Effector memory CD4-positive, alpha-beta T cell (primary cell): ENCODE results near the gene OR9K2.

Experiments used
- DNase-seq, 3 donors: peaks; one replicate each; pipeline ENCODE4 v3.0.0-alpha.2; 2020
- H3K27ac ChIP-seq: 2 replicates; pipeline ENCODE4 v1.7.0; 2013; ENCODE audit warnings: mild to moderate bottlenecking, low read length, moderate library complexity; ENCODE audit not compliant: insufficient read depth, poor library complexity, severe bottlenecking
- H3K27me3 ChIP-seq: replicated peaks from 2 replicates; pipeline ENCODE4 v1.7.0; 2013; ENCODE audit warnings: mild to moderate bottlenecking, low read length; ENCODE audit not compliant: insufficient read depth, control insufficient read depth, poor library complexity, severe bottlenecking
- H3K36me3 ChIP-seq: 2 replicates; pipeline ENCODE4 v1.7.0; 2013; ENCODE audit warnings: mild to moderate bottlenecking, low read length, moderate library complexity; ENCODE audit not compliant: control insufficient read depth, insufficient read depth
- H3K4me1 ChIP-seq: 2 replicates; pipeline ENCODE4 v1.7.0; 2013; ENCODE audit warnings: low read length, mild to moderate bottlenecking; ENCODE audit not compliant: control insufficient read depth, insufficient read depth, poor library complexity, severe bottlenecking
- H3K4me3 ChIP-seq: 2 replicates; pipeline ENCODE4 v1.7.0; 2013; ENCODE audit warnings: low read length, low read depth, mild to moderate bottlenecking; ENCODE audit not compliant: insufficient read depth, poor library complexity, severe bottlenecking
- H3K9me3 ChIP-seq: 2 replicates; pipeline ENCODE4 v1.7.0; 2013; ENCODE audit warnings: mild to moderate bottlenecking, low read length, moderate library complexity; ENCODE audit not compliant: control insufficient read depth

Gene OR9K2

GRCh38 chr12:55172686-55173085, 46.5 kb downstream of the OR9K2 start:
- H3K4me3 ChIP-seq, result no peak overlapping the region
- no peaks in the 10 kb centered on the region for H3K27me3 ChIP-seq
- no peaks in the 10 kb centered on the region for H3K9me3 ChIP-seq
- H3K27ac ChIP-seq, result no peak overlapping the region
- no peak for DNase-seq
- H3K4me1 ChIP-seq, result no peaks in the 10 kb centered on the region
- H3K36me3 ChIP-seq, result no peaks in the 10 kb centered on the region

GRCh38 chr12:55173456-55173855, 47.2 kb downstream of the OR9K2 start:
- Histone ChIP-seq H3K27me3 (no peaks in the 10 kb centered on the region), H3K27ac (no peak overlapping the region), H3K4me3 (no peak overlapping the region), H3K4me1 (no peaks in the 10 kb centered on the region), H3K9me3 (no peaks in the 10 kb centered on the region), H3K36me3 (no peaks in the 10 kb centered on the region)
- no peak for DNase-seq
